Measurements from ENCODE around the gene LYL1.
A peak's percentile ranks its signal among the peaks of the same experiment; 100 is the strongest.

Gene LYL1

DNA sequence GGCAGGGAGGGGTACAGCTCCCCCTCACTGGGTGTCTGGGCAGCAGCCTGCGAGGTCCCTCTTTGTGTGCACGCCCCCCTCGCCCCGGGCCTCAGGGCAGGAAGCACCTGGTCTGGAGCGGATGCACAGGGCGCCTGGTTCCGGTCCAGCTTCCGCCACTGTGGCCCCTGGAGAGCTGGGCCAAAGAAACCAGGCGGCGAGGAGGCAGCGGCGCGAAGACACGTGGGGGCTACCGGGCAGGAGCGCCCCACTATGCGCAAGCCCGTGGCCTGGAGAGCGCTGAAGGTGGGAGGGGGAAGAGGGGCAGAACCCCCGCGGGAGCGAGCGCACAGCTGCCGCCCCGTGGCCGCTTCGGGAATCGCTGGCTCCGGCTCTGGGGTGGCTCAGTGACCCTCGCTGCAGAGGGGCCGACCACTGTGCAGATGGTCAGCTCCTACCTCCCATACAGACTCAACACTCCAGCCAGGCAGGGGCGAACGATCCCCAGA lies 1.7 kb upstream of the LYL1 start:
- peak; percentile 88 for DNase-seq (ENCODE audit: low spot score)
- TF ChIP-seq, protein P1, sequence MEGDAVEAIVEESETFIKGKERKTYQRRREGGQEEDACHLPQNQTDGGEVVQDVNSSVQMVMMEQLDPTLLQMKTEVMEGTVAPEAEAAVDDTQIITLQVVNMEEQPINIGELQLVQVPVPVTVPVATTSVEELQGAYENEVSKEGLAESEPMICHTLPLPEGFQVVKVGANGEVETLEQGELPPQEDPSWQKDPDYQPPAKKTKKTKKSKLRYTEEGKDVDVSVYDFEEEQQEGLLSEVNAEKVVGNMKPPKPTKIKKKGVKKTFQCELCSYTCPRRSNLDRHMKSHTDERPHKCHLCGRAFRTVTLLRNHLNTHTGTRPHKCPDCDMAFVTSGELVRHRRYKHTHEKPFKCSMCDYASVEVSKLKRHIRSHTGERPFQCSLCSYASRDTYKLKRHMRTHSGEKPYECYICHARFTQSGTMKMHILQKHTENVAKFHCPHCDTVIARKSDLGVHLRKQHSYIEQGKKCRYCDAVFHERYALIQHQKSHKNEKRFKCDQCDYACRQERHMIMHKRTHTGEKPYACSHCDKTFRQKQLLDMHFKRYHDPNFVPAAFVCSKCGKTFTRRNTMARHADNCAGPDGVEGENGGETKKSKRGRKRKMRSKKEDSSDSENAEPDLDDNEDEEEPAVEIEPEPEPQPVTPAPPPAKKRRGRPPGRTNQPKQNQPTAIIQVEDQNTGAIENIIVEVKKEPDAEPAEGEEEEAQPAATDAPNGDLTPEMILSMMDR (IDR thresholded peaks at IDR 0.05; ENCODE audit: extremely low read depth, insufficient read depth, missing control alignments): peak; percentile 92
- in situ Hi-C loops (cut with MboI; ENCODE audit: low pct_unique_long_range_greater_than_20kb, low sequenced_read_pairs, unreplicated experiment): no loop called here

DNA sequence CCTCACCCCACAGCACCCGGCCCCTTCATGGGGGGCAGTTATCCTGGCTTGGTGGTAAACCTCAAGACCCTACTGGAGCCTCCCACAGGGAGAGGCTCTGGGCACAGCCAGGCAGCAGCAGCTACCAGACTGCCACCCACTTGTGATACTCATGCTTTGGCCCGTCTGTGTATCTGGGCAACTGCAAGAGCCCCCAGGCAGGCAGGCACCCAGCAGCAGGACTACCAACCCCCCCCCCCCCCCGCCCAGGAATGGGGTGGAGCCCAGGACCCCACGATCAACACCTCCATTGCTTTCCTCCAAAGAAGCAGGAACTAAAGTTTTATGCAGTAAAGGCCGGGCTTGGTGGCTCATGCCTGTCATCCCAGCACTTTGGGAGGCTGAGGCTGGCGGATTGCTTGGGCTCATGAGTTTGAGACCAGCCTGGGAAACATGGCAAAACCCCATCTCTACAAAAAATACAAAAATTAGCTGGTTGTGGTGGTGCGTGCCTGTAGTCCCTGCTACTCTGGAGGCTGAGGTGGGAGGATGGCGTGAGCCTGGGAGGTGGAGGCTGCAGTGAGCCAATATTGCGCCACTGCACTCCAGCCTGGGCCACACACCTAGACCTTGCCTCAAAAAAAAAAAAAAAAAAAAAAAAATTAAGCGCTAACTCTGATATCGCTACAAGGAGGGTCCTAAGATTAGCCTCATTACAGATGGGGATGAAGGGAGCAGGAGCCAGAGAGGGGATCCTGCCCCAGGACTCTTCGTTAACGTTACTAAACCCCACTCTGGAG lies 1.1 kb upstream of the LYL1 start:
- TF ChIP-seq, protein P1 (IDR thresholded peaks at IDR 0.05; ENCODE audit: extremely low read depth, insufficient read depth, missing control alignments): no peak
- in situ Hi-C loops (cut with MboI; ENCODE audit: low pct_unique_long_range_greater_than_20kb, low sequenced_read_pairs, unreplicated experiment): no loop called here
- no peak for DNase-seq (ENCODE audit: low spot score)

DNA sequence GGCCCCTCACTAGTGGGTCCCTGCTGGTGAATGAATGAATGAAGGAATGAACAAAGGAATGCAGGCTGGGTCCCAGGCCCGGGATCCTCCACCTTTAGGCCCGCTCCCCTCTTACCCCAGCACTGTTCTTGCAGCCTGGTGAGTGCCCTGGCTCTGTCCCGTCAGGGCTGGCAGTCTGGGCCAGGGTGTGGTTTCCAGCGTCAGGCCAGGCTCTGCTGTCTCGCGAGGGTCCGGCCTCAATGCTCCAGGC lies 317 bp downstream of the LYL1 start:
- TF ChIP-seq, protein P1 (IDR thresholded peaks at IDR 0.05; ENCODE audit: extremely low read depth, insufficient read depth, missing control alignments): no peak
- in situ Hi-C loops (cut with MboI; ENCODE audit: low pct_unique_long_range_greater_than_20kb, low sequenced_read_pairs, unreplicated experiment): no loop called here
- no peak for DNase-seq (ENCODE audit: low spot score)

DNA sequence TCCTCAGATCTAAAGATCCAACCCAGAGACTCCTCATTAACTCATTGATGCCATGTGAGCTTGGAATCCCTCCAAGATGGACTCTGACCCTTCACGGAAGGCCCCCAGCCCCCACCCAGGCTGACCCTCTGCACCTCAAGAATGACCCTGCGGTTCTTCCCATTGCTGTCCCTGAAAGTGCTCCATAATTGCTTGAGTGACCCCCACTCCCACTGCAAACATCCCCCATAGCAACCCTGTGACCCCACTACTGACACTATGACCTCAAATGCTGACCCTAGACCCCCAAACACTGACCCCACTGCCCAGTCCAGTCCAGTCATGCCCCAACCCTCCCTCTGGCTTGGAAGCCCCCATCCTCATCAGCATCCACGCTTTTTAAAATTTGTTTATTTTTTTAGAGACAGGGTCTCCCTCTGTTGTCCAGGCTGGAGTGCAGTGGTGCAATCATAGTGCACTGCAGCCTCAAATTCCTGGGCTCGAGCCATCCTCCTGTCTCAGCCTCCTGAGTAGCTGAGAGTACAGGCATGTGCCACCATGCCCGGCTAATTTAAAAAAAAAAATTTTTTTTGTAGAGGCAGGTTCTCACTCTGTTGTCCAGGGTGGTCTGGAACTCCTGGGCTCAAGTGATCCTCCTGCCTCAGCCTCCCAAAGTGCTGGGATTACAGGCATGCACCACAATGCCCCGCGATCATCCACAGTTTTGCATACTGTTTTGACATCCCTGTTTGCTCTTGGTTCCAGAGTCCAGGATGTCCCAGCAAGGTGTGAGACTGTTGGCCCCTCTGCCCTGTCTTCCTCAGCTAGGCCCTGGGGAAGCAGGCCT lies 855 bp downstream of the LYL1 start:
- in situ Hi-C loops (cut with MboI; ENCODE audit: low pct_unique_long_range_greater_than_20kb, low sequenced_read_pairs, unreplicated experiment): no loop called here
- TF ChIP-seq, protein P1 (IDR thresholded peaks at IDR 0.05; ENCODE audit: extremely low read depth, insufficient read depth, missing control alignments): no peak
- no peak for DNase-seq (ENCODE audit: low spot score)

DNA sequence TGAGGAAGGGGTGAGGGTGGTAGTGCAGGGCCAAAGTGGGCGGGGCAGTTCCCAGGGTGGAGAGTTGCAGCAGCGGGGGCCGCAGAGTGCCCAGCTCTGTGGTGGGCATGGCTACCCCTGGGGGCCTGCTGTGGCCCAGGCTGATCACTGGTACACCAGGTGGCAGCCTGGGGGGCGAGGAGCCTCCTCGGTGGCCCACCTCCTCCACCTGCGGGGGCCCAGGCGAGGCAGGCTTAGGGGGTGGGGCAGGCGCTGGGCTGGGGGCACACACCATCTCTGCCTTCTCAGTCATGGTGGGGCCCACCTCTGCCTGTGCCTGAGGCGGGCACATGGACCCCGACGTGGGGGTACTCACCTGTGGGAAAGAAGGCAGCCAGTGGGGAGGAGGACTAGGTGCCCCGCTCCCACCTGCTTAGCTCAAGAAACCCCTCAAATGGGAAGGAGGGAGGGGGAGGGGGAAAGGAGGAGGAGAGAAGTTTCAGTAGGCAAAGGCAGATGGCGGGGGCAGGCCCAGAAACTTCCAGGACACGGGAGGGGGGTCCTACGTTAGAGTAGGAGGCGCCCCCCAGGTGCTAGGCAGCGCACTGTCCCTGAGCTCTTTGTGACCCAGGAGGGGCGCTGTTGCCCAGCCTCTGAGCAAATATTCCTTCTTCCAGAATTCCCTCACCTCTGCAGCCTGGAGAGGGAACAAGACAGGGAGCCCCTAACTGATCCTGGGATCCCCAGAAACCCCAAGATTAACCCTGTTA lies 1.6 kb downstream of the LYL1 start:
- DNase-seq (ENCODE audit: low spot score): no peak
- in situ Hi-C loops (cut with MboI; ENCODE audit: low pct_unique_long_range_greater_than_20kb, low sequenced_read_pairs, unreplicated experiment): no loop called here
- TF ChIP-seq, protein P1 (IDR thresholded peaks at IDR 0.05; ENCODE audit: extremely low read depth, insufficient read depth, missing control alignments): peak; percentile 47

DNA sequence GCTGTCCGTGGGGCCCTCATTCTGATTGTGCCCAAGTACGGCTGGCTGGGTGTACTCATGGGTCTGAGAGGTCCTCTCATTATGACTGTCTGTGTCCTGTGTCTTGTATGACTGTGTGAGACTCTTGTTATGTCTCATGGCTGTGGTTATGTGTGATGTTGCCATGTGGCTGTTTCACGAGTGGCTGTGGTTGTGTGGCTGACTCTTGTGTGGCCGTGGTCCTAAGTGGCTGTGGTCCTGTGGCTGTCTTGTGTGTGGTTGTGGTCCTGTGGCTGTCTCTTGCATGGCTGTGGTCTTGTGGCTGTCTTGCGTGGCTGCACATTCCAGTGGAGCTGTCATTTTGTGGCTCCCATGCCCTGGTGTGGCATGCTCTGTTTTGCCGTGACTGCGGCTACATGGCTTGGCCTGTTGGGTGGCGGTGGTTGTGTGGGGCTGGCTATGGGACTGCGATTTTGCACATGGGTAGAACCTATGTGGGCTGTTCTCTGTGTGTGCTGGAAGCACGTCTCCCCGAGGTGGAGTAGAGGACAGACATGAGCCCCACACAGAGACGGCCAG lies 2.5 kb downstream of the LYL1 start:
- in situ Hi-C loops (cut with MboI; ENCODE audit: low pct_unique_long_range_greater_than_20kb, low sequenced_read_pairs, unreplicated experiment): no loop called here
- TF ChIP-seq, protein P1 (IDR thresholded peaks at IDR 0.05; ENCODE audit: extremely low read depth, insufficient read depth, missing control alignments): no peak
- peak; percentile 93 for DNase-seq (ENCODE audit: low spot score)

Data from GM13977 (cell line).